ENCODE data around the gene TMEM61. TPM values are rescaled to one million over a fixed set of nuclear protein-coding genes. Genes with fewer than 3 reads are reported as not detected.

Gene TMEM61
- total RNA-seq, 1 experiment from 2014 or later, result not detected

- Histone ChIP-seq H3K36me3 (no peaks in the 10 kb centered on the region), H3K27me3 (peaks cover 5% of the 10 kb centered on the region; the same call in 1 of the 2 replicates), H3K4me1 (no peaks in the 10 kb centered on the region), H3K4me3 (no peak overlapping the region), H3K9me3 (replicated peaks) (no peaks in the 10 kb centered on the region), H3K27ac (no peak overlapping the region)
- DNase-seq, result no peak
Measured at GRCh38 chr1:55040083-55040932, 59.9 kb downstream of the TMEM61 start.

- Histone ChIP-seq H3K27ac (no peak overlapping the region), H3K4me1 (no peaks in the 10 kb centered on the region), H3K36me3 (no peaks in the 10 kb centered on the region), H3K27me3 (peaks cover 5% of the 10 kb centered on the region; the same call in 1 of the 2 replicates), H3K9me3 (replicated peaks) (no peaks in the 10 kb centered on the region), H3K4me3 (no peak overlapping the region)
- DNase-seq, result no peak
Measured at GRCh38 chr1:55040933-55041494, 60.6 kb downstream of the TMEM61 start.

GRCh38 chr1:55041613-55042012 lies 61.2 kb downstream of the TMEM61 start:
- no peak overlapping the region for H3K4me3 ChIP-seq
- no peaks in the 10 kb centered on the region for H3K9me3 ChIP-seq (replicated peaks)
- no peaks in the 10 kb centered on the region for H3K36me3 ChIP-seq
- peaks cover 5% of the 10 kb centered on the region; the same call in 1 of the 2 replicates for H3K27me3 ChIP-seq
- no peaks in the 10 kb centered on the region for H3K4me1 ChIP-seq
- DNase-seq, result no peak
- no peak overlapping the region for H3K27ac ChIP-seq

Other genes starting within 250 kb of the TMEM61 start
- gene PARS2, start 216.1 kb upstream of the TMEM61 start, total RNA-seq (2014; rRNA removed; shearing (Covaris generic)), result 9.8 and 11.8 TPM in 2 replicates
- gene TTC22, start 179.3 kb upstream of the TMEM61 start, total RNA-seq (2014; rRNA removed; shearing (Covaris generic)), result not detected in 2 replicates
- 45.5 and 45.6 TPM in 2 replicates for gene DHCR24, start 93.4 kb upstream of the TMEM61 start, total RNA-seq (2014; rRNA removed; shearing (Covaris generic))
- gene BSND, start 18.3 kb downstream of the TMEM61 start, total RNA-seq (2014; rRNA removed; shearing (Covaris generic)), result not detected in 2 replicates
- gene PCSK9, start 58.9 kb downstream of the TMEM61 start, total RNA-seq (2014; rRNA removed; shearing (Covaris generic)), result 0.15 and 0.22 TPM in 2 replicates
- gene USP24, start 234.7 kb downstream of the TMEM61 start, total RNA-seq (2014; rRNA removed; shearing (Covaris generic)), result 43.6 and 46.2 TPM in 2 replicates

Data from SJCRH30 (cell line).